ENCODE results near the gene TBC1D10B. TPM values are rescaled to one million over a fixed set of nuclear protein-coding genes. Genes with fewer than 3 reads are reported as not detected.
"Not testable (repeated sequence)": the region's sequence is repeated elsewhere in the genome, so short reads cannot be mapped to it uniquely, and the experiment has no call there.

TBC1D10B gene
- total RNA-seq, 1 experiment from 2014 or later, result 47.0 TPM

DNA sequence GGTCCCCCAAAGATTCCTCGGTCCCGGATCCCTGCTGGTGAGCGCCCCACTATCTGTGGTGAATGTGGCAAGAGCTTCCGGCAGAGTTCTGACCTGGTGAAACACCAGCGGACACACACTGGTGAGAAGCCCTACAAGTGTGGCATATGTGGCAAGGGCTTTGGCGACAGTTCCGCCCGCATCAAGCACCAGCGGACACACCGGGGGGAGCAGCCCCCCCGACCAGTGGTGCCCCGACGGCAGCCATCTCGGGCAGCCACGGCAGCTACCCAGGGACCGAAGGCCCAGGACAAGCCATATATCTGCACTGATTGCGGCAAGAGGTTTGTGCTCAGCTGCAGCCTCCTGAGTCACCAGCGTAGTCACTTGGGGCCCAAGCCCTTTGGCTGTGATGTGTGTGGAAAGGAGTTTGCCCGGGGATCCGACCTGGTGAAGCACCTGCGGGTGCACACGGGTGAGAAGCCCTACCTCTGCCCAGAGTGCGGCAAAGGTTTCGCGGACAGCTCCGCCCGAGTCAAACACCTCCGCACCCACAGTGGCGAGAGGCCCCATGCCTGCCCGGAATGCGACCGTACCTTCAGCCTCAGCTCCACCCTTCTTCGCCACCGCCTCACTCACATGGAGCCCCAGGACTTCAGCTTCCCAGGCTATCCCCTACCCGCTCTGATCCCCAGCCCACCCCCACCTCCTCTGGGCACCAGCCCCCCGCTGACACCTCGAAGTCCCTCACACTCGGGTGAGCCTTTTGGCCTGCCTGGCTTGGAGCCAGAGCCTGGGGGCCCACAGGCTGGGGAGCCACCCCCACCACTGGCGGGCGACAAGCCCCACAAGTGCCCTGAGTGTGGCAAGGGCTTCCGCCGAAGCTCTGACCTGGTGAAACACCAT is 27.7 kb upstream of the TBC1D10B start:
- DNase-seq (ENCODE audit: low spot score), result no peak

DNA sequence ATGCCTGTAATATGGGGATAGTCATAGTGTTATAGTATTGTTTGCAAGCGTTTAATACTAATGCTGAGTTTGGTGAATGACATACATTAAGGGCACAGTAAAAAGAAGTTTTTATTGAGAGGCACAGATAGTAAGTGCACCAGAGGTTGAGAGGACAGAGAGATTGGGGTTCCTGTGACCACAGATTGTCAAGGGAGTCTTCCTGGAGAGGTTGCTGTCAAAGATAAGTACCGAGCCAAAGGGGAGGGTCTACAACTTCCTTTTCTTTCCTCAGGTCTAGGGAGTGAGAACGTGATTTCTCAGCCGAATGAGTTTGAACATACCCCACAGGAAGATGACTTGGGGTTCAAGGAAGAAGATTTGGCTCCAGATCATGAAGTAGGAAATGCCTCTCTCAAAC is 26.8 kb upstream of the TBC1D10B start:
- DNase-seq (ENCODE audit: low spot score), result no peak

DNA sequence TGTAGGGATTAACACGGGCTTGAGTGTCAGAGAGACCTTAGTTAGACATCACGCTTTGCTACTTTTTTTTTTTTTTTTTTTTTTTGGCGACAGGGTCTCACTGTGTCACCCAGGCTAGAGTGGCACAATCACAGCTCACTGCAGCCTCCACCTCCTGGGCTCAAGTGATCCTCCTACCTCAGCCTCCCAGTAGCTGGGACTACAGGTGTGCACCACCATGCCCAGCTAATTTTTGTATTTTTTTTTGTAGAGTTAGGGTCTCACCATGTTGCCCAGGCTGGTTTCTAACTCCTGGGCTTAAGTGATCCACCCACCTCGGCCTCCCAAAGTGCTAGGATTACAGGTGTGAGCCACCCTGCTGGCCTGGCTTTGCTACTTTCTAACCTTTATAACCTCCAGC is 26.3 kb upstream of the TBC1D10B start:
- DNase-seq (ENCODE audit: low spot score), result not testable (repeated sequence)

DNA sequence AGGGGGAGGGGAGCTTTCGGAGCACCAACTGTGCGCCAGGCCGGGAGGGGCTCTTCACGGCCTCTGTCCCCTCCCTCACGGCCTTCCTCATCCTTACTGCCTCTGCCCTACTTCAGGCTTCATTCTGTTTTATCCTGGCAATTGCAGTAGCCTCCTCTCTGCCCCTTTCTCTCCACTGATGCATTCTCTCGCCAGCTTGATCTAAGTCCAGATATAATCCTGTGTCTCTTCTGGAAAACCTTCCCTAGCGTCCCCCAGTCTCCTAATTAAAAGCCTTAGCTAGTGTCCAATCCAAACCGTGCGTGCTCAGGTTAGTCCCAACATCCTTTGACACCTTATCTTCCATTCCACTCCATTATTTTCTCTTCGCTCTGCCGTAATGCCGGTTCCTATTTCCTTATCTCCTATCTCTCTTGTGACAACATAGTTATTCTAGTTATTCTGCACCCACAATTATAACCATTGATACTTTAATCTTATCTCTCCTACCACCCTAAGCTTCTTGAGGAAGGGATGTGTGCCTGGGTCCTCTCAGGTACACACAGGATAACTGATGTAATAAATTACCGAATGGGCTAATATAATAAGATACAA is 25.8 kb upstream of the TBC1D10B start:
- DNase-seq (ENCODE audit: low spot score), result peak; percentile 59

GRCh38 chr16:30395155-30395991 is 25.1 kb upstream of the TBC1D10B start, which contains the start of gene ZNF48:
Gene ZNF48 (plus strand): TSS chr16:30395420. CDS start chr16:30395795, 375 bp downstream.
- DNase-seq (ENCODE audit: low spot score), result peak; percentile 68

DNA sequence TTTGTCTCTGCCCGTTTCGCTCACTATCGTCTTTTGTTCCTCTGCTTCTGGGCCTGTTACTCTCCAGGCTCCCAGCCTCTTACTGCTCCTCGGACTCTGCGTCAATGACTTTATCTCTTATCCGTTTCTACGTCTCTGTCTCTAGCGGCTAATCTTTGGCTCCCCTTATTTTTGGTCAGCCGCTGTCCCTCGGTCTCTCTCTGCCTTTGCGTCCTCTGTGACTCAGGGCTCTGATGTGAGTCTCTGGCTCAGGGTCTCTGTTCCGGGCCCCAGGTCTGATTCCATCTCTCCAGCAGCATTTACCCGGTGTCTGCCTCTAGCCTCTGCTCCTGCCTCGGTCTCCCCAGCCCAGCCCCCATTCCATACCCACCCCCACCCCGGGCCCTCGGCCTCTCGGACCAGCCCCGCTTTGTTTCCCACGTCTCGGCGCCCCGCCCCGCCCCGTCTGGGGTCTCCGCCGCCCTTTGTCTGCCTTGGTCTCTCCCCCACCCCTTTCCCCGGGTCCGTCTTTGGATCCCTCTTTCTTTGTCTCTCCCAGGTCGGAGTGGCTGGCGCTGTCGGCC is 24.4 kb upstream of the TBC1D10B start:
- peak; percentile 33 for DNase-seq (ENCODE audit: low spot score)

- DNase-seq (ENCODE audit: low spot score), result no peak
Observed at GRCh38 chr16:30383521-30383920, 13.2 kb upstream of the TBC1D10B start.

- no peak for DNase-seq (ENCODE audit: low spot score)
Observed at GRCh38 chr16:30382111-30382881, 12.0 kb upstream of the TBC1D10B start, which contains the start of gene SEPTIN1. Gene SEPTIN1 (minus strand): TSS chr16:30382561. CDS start chr16:30382542, 19 bp downstream.

GRCh38 chr16:30381291-30382041 is 11.2 kb upstream of the TBC1D10B start:
- no peak for DNase-seq (ENCODE audit: low spot score)

GRCh38 chr16:30380803-30381208 is 10.5 kb upstream of the TBC1D10B start:
- DNase-seq (ENCODE audit: low spot score), result no peak

DNA sequence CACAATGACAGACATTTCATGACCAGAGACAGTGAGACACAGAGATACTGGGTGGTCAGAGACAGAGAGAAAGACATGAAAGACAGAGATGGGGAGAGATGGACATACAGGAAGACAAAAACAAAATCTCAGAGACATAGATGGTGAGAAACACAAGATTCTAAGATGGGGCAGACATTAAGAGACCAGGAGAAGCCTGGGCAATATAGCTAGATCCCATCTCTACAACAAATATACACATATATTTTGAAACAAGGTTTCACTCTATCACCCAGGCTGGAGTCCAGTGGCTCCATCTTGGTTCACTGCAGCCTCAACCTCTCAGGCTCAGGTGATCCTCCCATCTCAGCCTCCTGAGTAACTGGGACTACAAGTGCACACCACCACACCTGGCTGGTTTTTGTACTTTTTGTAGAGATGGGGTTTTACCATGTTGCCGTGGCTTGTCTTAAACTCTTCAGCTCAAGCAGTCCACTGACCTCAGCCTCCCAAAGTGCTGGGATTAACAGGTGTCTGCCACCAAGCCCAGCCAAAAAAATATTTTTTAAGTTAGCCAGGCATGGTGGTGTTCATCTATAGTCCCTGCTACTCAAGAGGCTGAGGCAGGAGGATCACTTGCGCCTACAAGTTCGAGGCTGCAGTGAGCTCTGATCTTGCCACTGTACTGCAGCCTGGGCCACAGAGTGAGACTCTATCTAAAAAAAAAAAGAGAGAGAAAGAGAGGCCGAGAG is 9.9 kb upstream of the TBC1D10B start:
- DNase-seq (ENCODE audit: low spot score), result no peak

GRCh38 chr16:30379158-30379783 is 9.0 kb upstream of the TBC1D10B start:
- DNase-seq (ENCODE audit: low spot score), result no peak

GRCh38 chr16:30378236-30379157 is 8.2 kb upstream of the TBC1D10B start:
- DNase-seq (ENCODE audit: low spot score), result peak; percentile 96

GRCh38 chr16:30377812-30378235 is 7.5 kb upstream of the TBC1D10B start:
- DNase-seq (ENCODE audit: low spot score), result peak; percentile 67

DNA sequence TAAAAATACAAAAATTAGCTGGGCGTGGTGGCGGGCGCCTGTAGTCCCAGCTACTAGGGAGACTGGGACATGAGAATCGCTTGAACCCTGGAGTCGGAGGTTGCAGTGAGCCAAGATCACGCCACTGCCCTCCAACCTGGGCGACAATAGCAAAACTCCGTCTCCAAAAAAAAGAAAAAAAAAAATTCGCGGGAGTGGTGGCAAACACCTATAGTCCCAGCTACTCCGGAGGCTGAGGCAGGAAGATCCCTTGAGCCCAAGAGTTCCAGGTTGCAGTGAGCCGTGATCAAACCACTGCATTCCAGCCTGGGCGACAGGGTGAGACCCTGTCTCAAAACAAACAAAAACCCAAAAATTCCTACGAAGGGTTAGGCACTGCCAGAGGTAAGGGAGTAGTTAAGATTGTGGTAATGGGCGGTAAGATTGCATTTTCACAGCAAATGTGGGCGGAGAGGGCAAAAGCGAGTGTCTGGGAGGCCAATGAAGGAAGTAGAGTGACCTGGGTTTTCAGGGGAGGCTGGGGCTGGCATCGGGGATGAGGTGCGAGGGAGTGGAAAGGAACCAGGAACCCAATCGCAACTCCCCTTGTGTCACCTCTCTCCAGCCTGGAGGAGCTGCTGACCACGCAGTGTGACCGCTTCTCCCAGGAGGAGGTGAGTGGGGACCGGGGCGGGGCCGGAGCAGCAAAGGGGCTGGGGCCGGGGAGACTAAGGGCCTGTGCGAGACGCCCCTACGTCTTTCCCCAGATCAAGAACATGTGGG is 6.9 kb upstream of the TBC1D10B start:
- DNase-seq (ENCODE audit: low spot score), result no peak

DNA sequence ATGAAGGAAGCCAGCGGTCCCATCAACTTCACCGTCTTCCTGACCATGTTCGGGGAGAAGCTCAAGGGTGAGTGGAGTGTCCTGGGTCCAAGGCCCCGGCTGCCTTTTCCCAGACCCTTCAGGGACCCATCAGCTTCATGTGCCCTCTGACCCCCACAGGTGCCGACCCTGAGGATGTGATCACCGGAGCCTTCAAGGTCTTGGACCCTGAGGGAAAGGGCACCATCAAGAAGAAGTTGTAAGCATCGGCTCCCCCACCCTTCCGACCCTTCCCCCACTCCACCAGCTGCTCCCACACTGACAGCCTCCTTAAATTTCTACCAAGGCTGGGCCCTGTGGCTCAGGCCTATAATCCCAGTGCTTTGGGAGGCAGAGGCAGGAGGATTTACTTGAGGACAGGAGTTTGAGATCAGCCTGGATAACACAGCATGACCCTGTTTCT is 6.2 kb upstream of the TBC1D10B start:
- DNase-seq (ENCODE audit: low spot score), result no peak

- DNase-seq (ENCODE audit: low spot score), result no peak
Observed at GRCh38 chr16:30375864-30376263, 5.6 kb upstream of the TBC1D10B start.
